Neural crest cell (in vitro differentiated cells): ENCODE data around the gene IL1A. TPM values are rescaled to one million over a fixed set of nuclear protein-coding genes. Genes with fewer than 3 reads are reported as not detected.

Experiments
- DNase-seq: peaks from one replicate; pipeline ENCODE4 v3.0.0; 2021; ENCODE audit warnings: low read depth, mixed read lengths, low spot score
- H3K27ac Mint-ChIP-seq: one replicate; pipeline ENCODE4 v1.8.0; 2021; ENCODE audit warnings: mild to moderate bottlenecking, mixed read lengths; ENCODE audit not compliant: unreplicated experiment
- H3K27me3 Mint-ChIP-seq: 2 replicates; pipeline ENCODE4 v1.8.0; 2021; ENCODE audit warnings: low read depth, mild to moderate bottlenecking, mixed read lengths
- H3K36me3 Mint-ChIP-seq: 2 replicates; pipeline ENCODE4 v1.8.0; 2021; ENCODE audit warnings: low read depth, mild to moderate bottlenecking, mixed read lengths
- H3K4me1 Mint-ChIP-seq: 2 replicates; pipeline ENCODE4 v1.8.0; 2021; ENCODE audit warnings: mixed read lengths
- H3K4me3 Mint-ChIP-seq: one replicate; pipeline ENCODE4 v1.8.0; 2021; ENCODE audit warnings: mild to moderate bottlenecking, mixed read lengths
- H3K9me3 Mint-ChIP-seq: 2 replicates; pipeline ENCODE4 v1.8.0; 2021; ENCODE audit warnings: mixed read lengths
- CTCF ChIP-seq: fragments of 200-600 bp; sonication (generic); conservative IDR thresholded peaks from 2 replicates; pipeline ENCODE4 v1.5.0; 2021; ENCODE audit warnings: antibody characterized with exemption, mild to moderate bottlenecking
- total RNA-seq: library from RNA; stranded (reverse); gene quantifications from 2 replicates; pipeline ENCODE4 v1.2.1, GENCODE V29; 2021

Gene IL1A
- total RNA-seq, 1 donor from 2014 or later, result not detected

- no peak for DNase-seq
- Mint-ChIP-seq H3K36me3 (no peaks in the 10 kb centered on the region), H3K9me3 (no peaks in the 10 kb centered on the region), H3K4me3 (no peak overlapping the region), H3K4me1 (no peaks in the 10 kb centered on the region), H3K27ac (no peak overlapping the region), H3K27me3 (no peaks in the 10 kb centered on the region)
- TF ChIP-seq CTCF, result no peak
Observed at GRCh38 chr2:112728378-112729175, 55.7 kb downstream of the IL1A start.

- Mint-ChIP-seq H3K36me3 (no peaks in the 10 kb centered on the region), H3K9me3 (no peaks in the 10 kb centered on the region), H3K4me3 (no peak overlapping the region), H3K4me1 (no peaks in the 10 kb centered on the region), H3K27me3 (no peaks in the 10 kb centered on the region), H3K27ac (no peak overlapping the region)
- TF ChIP-seq CTCF, result no peak
- DNase-seq, result no peak
Observed at GRCh38 chr2:112728029-112728362, 56.3 kb downstream of the IL1A start.

- no peak for DNase-seq
- Mint-ChIP-seq H3K27ac (no peak overlapping the region), H3K27me3 (no peaks in the 10 kb centered on the region), H3K4me3 (no peak overlapping the region), H3K9me3 (no peaks in the 10 kb centered on the region), H3K36me3 (no peaks in the 10 kb centered on the region), H3K4me1 (no peaks in the 10 kb centered on the region)
- TF ChIP-seq CTCF, result no peak
Observed at GRCh38 chr2:112727276-112728028, 56.8 kb downstream of the IL1A start.

GRCh38 chr2:112726487-112727190 lies 57.7 kb downstream of the IL1A start:
- Mint-ChIP-seq H3K9me3 (no peaks in the 10 kb centered on the region), H3K36me3 (no peaks in the 10 kb centered on the region), H3K27me3 (no peaks in the 10 kb centered on the region), H3K4me1 (no peaks in the 10 kb centered on the region), H3K27ac (no peak overlapping the region), H3K4me3 (no peak overlapping the region)
- peak; percentile 99 for TF ChIP-seq CTCF
- peak; percentile 83 for DNase-seq

GRCh38 chr2:112725545-112726457 lies 58.5 kb downstream of the IL1A start:
- DNase-seq, result no peak
- H3K4me1 Mint-ChIP-seq, result no peaks in the 10 kb centered on the region
- H3K9me3 Mint-ChIP-seq, result no peaks in the 10 kb centered on the region
- no peak overlapping the region for H3K27ac Mint-ChIP-seq
- no peaks in the 10 kb centered on the region for H3K27me3 Mint-ChIP-seq
- no peak overlapping the region for H3K4me3 Mint-ChIP-seq
- TF ChIP-seq CTCF, result no peak
- H3K36me3 Mint-ChIP-seq, result no peaks in the 10 kb centered on the region
